AG04449 (cell line): Measurements from ENCODE around the gene GNPTG.

Experiments
- CTCF ChIA-PET: fragments of 350-600 bp; formaldehyde crosslinking; extraction: SDS; loops from one replicate; lab custom pipeline; 2021; ENCODE audit warnings: antibody characterized with exemption; lab: Yijun Ruan, JAX
- POLR2A ChIA-PET: fragments of 400-600, 350-600 bp; formaldehyde crosslinking; extraction: SDS; loops from one replicate; lab custom pipeline; 2020; ENCODE audit warnings: antibody characterized with exemption, inconsistent platforms; lab: Yijun Ruan, JAX
- DNase-seq: peaks from one replicate; pipeline ENCODE4 v3.0.0-alpha.2; 2010; ENCODE audit warnings: low read depth, low spot score
- H3K4me3 ChIP-seq: 2 replicates; pipeline ENCODE4 v1.5.1; 2011; ENCODE audit warnings: low read depth, mild to moderate bottlenecking, control low read depth, low read length
- CTCF ChIP-seq: IDR thresholded peaks from one replicate; pipeline ENCODE4 v1.5.1; 2011; ENCODE audit warnings: mild to moderate bottlenecking, moderate library complexity, low read length, control low read depth, inconsistent platforms; ENCODE audit not compliant: insufficient read depth; ENCODE audit errors: missing control alignments

The GNPTG gene

GRCh38 chr16:1322407-1322806 is 29.3 kb upstream of the GNPTG start:
- H3K4me3 ChIP-seq, result no peak overlapping the region
- ChIA-PET CTCF (no interaction called here), POLR2A (no interaction called here)
- no peak for DNase-seq
- TF ChIP-seq CTCF, result no peak

- ChIA-PET POLR2A (no interaction called here), CTCF (interaction anchor here (0.6 kb wide), 1 partner anchor 9 kb away, joined by 3 read pairs; no protein-coding TSS in a partner anchor)
- no peak for TF ChIP-seq CTCF
- DNase-seq, result no peak
- H3K4me3 ChIP-seq, result no peak overlapping the region
These were observed 28.2 kb upstream of the GNPTG start for GRCh38 chr16:1323296-1324239.

- no peak for TF ChIP-seq CTCF
- POLR2A ChIA-PET, result no interaction called here
These were observed 27.4 kb upstream of the GNPTG start for GRCh38 chr16:1324286-1324826.

GRCh38 chr16:1325261-1325660 is 26.5 kb upstream of the GNPTG start:
- no peak for TF ChIP-seq CTCF
- POLR2A ChIA-PET, result interaction anchor here (1.1 kb wide), 1 partner anchor 8 kb away, joined by 3 read pairs; no protein-coding TSS in a partner anchor
- no peak overlapping the region for H3K4me3 ChIP-seq
- no peak for DNase-seq
- CTCF ChIA-PET, result no interaction called here

More at GRCh38 chr16:1324286-1324826, 27.4 kb upstream of the GNPTG start:
- CTCF ChIA-PET, result no interaction called here
- no peak for DNase-seq
- H3K4me3 ChIP-seq, result no peak overlapping the region

GRCh38 chr16:1325673-1326371 is 25.9 kb upstream of the GNPTG start:
- no peak overlapping the region for H3K4me3 ChIP-seq
- TF ChIP-seq CTCF, result no peak
- POLR2A ChIA-PET, result interaction anchor here (1.1 kb wide), 1 partner anchor 8 kb away, joined by 3 read pairs; no protein-coding TSS in a partner anchor
- no peak for DNase-seq
- CTCF ChIA-PET, result no interaction called here
